Neural crest cell (in vitro differentiated cells): ENCODE data around the gene ERC2. TPM values are rescaled to one million over a fixed set of nuclear protein-coding genes. Genes with fewer than 3 reads are reported as not detected.

Experiments
- DNase-seq: peaks from one replicate; pipeline ENCODE4 v3.0.0; 2021; ENCODE audit warnings: low read depth, mixed read lengths, low spot score
- H3K27ac Mint-ChIP-seq: one replicate; pipeline ENCODE4 v1.8.0; 2021; ENCODE audit warnings: mild to moderate bottlenecking, mixed read lengths; ENCODE audit not compliant: unreplicated experiment
- H3K27me3 Mint-ChIP-seq: 2 replicates; pipeline ENCODE4 v1.8.0; 2021; ENCODE audit warnings: low read depth, mild to moderate bottlenecking, mixed read lengths
- H3K36me3 Mint-ChIP-seq: 2 replicates; pipeline ENCODE4 v1.8.0; 2021; ENCODE audit warnings: low read depth, mild to moderate bottlenecking, mixed read lengths
- H3K4me1 Mint-ChIP-seq: 2 replicates; pipeline ENCODE4 v1.8.0; 2021; ENCODE audit warnings: mixed read lengths
- H3K4me3 Mint-ChIP-seq: one replicate; pipeline ENCODE4 v1.8.0; 2021; ENCODE audit warnings: mild to moderate bottlenecking, mixed read lengths
- H3K9me3 Mint-ChIP-seq: 2 replicates; pipeline ENCODE4 v1.8.0; 2021; ENCODE audit warnings: mixed read lengths
- total RNA-seq: library from RNA; stranded (reverse); gene quantifications from 2 replicates; pipeline ENCODE4 v1.2.1, GENCODE V29; 2021
- TF ChIP-seq, protein P1 (sequence below): fragments of 200-600 bp; sonication (generic); conservative IDR thresholded peaks from 2 replicates; pipeline ENCODE4 v1.5.0; 2021; ENCODE audit warnings: antibody characterized with exemption, mild to moderate bottlenecking

Gene ERC2
- total RNA-seq, 1 donor from 2014 or later: 13.5 TPM

DNA sequence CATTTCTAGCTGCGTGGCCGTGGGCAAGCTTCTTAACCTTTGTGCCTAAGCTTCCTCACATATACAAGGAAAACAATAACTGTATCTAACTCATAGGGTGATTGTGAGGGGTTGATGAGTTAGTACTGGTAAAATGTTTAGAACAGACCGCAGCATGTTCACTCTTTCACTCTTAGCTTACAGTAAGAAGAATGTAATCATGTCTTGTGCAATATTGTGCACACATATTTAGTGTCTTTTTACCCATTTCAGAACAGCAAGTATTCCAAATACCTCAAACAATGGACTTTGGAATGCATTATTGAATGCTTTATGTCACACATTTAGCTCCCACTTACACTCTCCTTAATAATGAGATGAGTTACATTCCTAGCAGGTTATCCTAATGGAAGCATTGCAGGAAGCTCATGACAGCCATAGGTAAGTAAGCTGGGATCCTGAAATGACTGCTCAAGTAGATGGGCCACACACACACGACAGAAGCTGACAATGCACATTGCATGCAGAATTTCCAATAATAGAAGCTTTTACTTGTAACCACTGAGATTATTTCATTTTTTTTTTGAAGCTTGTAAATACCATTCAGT lies 512.3 kb downstream of the ERC2 start:
- TF ChIP-seq, protein P1, sequence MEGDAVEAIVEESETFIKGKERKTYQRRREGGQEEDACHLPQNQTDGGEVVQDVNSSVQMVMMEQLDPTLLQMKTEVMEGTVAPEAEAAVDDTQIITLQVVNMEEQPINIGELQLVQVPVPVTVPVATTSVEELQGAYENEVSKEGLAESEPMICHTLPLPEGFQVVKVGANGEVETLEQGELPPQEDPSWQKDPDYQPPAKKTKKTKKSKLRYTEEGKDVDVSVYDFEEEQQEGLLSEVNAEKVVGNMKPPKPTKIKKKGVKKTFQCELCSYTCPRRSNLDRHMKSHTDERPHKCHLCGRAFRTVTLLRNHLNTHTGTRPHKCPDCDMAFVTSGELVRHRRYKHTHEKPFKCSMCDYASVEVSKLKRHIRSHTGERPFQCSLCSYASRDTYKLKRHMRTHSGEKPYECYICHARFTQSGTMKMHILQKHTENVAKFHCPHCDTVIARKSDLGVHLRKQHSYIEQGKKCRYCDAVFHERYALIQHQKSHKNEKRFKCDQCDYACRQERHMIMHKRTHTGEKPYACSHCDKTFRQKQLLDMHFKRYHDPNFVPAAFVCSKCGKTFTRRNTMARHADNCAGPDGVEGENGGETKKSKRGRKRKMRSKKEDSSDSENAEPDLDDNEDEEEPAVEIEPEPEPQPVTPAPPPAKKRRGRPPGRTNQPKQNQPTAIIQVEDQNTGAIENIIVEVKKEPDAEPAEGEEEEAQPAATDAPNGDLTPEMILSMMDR: no peak

DNA sequence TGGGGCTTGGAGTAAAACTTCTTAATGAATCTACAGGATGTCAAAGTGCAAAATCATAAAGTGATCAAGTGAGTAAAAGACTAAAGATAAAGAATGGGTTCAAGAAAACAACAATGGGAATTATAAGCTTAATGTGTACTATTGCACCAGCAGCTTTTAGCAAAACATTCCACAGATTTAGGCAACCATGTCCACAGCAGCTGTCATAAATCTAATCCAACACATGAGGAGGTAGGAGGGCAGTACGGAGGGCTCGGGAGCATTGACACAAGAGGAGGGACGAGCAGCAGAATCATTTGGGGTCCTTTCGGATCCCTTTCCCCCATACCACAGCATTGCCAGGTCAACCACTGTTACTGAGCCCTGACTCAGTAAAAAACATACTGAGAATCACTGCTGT lies 516.9 kb downstream of the ERC2 start:
- H3K27me3 Mint-ChIP-seq: no peaks in the 10 kb centered on the region
- no peaks in the 10 kb centered on the region for H3K36me3 Mint-ChIP-seq
- H3K4me3 Mint-ChIP-seq: no peak overlapping the region
- no peak for DNase-seq
- H3K4me1 Mint-ChIP-seq: no peaks in the 10 kb centered on the region
- no peak overlapping the region for H3K27ac Mint-ChIP-seq
- no peaks in the 10 kb centered on the region for H3K9me3 Mint-ChIP-seq
- TF ChIP-seq, protein P1: no peak

More for the DNA sequence above, 512.3 kb downstream of the ERC2 start:
- DNase-seq: no peak
- no peaks in the 10 kb centered on the region for H3K27me3 Mint-ChIP-seq
- no peak overlapping the region for H3K27ac Mint-ChIP-seq
- H3K4me1 Mint-ChIP-seq: no peaks in the 10 kb centered on the region
- no peak overlapping the region for H3K4me3 Mint-ChIP-seq
- no peaks in the 10 kb centered on the region for H3K36me3 Mint-ChIP-seq
- H3K9me3 Mint-ChIP-seq: peaks cover under 1% of the 10 kb centered on the region

DNA sequence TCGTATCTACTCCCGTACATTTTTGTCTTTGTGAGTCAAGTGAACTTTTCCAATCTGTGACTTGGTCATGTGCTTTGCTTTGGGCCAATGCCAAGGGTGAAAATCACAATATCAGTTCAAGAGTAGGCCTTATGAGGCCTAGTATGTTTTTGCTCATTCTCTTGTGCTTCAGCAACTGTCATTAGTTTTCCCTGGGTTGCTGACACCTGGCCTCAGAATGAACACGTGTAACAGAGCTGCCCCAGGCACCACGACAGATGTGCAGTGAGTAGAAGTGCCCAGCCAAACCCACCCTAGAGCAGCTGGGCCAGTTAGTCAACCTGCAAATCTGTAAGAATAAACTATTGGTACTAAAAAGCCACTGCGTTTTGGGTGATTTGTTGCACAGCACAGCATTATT lies 520.9 kb downstream of the ERC2 start:
- Mint-ChIP-seq H3K27ac (no peak overlapping the region), H3K36me3 (peaks cover 2% of the 10 kb centered on the region), H3K4me3 (no peak overlapping the region), H3K9me3 (peaks cover 2% of the 10 kb centered on the region), H3K4me1 (no peaks in the 10 kb centered on the region), H3K27me3 (no peaks in the 10 kb centered on the region)
- no peak for DNase-seq
- TF ChIP-seq, protein P1: no peak

DNA sequence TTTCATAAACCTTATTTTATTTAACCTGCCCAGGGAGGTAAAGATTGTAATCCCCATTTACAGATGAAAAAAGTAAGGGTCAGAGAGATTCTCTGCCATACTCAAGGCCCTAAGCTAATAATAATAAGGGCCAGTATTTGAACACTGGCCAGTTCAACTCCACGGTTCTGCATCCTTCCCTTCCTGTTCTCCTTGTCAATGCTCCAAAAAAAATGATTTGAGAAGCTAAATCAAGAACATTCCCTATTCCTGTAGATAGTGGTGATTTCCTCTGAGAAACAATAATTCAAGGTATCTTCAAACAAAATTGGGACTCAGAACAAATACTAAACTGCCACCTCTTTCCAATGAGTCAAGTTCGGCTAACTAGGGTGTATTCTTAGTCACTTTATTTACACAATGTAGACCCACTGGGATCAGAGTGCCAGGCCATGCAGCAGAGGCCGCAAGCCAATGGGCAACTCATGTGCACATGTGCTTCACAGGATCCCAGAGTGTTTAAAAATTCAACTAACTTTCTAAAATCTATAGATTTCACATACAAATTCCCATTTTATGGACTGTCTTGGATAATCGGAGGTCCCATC lies 521.6 kb downstream of the ERC2 start:
- H3K27ac Mint-ChIP-seq: no peak overlapping the region
- peaks cover 2% of the 10 kb centered on the region for H3K36me3 Mint-ChIP-seq
- H3K4me3 Mint-ChIP-seq: no peak overlapping the region
- H3K9me3 Mint-ChIP-seq: peaks cover 2% of the 10 kb centered on the region
- TF ChIP-seq, protein P1: no peak
- no peaks in the 10 kb centered on the region for H3K27me3 Mint-ChIP-seq
- no peak for DNase-seq
- H3K4me1 Mint-ChIP-seq: no peaks in the 10 kb centered on the region

DNA sequence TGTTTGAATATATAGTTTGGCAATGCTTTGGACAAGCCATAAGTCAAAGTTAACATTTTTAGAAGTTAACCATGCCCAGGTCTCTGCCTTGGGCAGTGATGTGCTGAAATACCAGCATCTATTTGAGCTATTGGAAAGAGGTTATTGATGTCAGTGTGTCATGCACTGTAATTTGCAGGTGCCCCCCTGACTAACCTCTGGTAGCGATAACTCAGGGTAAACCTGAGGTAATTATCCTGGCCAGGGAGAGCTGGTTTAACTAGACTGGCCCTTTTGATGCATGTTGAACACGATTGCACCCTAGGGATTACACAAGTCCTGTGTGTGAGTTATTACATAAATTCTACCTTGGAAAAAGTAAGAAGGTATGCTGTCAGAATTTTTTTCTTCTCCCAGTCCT lies 525.4 kb downstream of the ERC2 start:
- Mint-ChIP-seq H3K4me3 (no peak overlapping the region), H3K27me3 (no peaks in the 10 kb centered on the region), H3K27ac (no peak overlapping the region), H3K9me3 (peaks cover 2% of the 10 kb centered on the region), H3K36me3 (peaks cover 2% of the 10 kb centered on the region), H3K4me1 (no peaks in the 10 kb centered on the region)
- no peak for DNase-seq
- TF ChIP-seq, protein P1: no peak
